ENCODE measurements around the gene BUB3.

The BUB3 gene

DNA sequence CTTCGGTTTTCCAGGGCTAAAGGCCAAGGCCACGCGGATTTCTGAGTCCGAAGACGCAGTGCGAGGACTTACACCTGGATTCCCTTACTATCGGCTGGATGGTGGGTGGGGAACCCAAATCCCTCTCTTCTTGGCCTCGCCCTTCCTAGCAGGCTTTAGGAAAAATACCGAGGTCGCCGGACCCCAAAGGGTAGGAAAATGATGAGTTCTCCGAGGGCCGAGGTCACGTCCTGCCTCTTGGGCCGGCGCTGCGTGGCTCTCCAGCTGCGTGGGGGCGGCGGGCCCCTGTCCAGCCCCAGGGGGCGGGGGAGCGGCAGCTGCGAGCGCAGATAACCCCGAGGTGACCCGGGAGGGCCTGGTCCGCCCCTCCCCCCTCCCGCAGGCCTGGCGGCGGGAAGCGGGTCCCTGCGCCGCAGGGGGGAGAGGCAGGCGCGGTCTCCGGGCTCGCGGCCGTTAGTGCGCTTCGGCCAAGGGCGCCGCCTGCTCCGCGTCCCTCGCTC is 19.2 kb upstream of the BUB3 start:
- H3F3A ChIP-seq (ENCODE audit: low read depth), result no peaks in the 10 kb centered on the region
- H3K4me2 ChIP-seq (ENCODE audit: low read depth, low read length, poor library complexity, severe bottlenecking), result no peak overlapping the region
- H4K20me1 ChIP-seq (ENCODE audit: insufficient read depth, low read length, poor library complexity, severe bottlenecking), result no peaks in the 10 kb centered on the region
- no peaks in the 10 kb centered on the region for H3K9me3 ChIP-seq (ENCODE audit: insufficient read depth, low read depth, low read length)
- H3K9ac ChIP-seq (ENCODE audit: low read depth, low read length, poor library complexity, severe bottlenecking), result no peak overlapping the region
- H3K9me2 ChIP-seq (replicated peaks; ENCODE audit: low read depth, low read length), result no peaks in the 10 kb centered on the region
- peaks cover 7% of the 10 kb centered on the region for H3K4me1 ChIP-seq (ENCODE audit: insufficient read depth, low read length, poor library complexity, severe bottlenecking)
- no peaks in the 10 kb centered on the region for H3K27me3 ChIP-seq (ENCODE audit: insufficient read depth, low read length, poor library complexity, severe bottlenecking)
- no peak for TF ChIP-seq CTCF (conservative IDR thresholded peaks at IDR 0.05; ENCODE audit: low read length)
- TF ChIP-seq EZH2phosphoT487 (IDR thresholded peaks at IDR 0.05; ENCODE audit: borderline replicate concordance), result no peak
- no peaks in the 10 kb centered on the region for H3K36me3 ChIP-seq (ENCODE audit: insufficient read depth, low read length)
- no peak overlapping the region for H2AFZ ChIP-seq (ENCODE audit: low read length)
- no peaks in the 10 kb centered on the region for H3K79me2 ChIP-seq (ENCODE audit: insufficient read depth, low read length)
- no peak overlapping the region for H3K4me3 ChIP-seq (ENCODE audit: low read length, poor library complexity, severe bottlenecking)

DNA sequence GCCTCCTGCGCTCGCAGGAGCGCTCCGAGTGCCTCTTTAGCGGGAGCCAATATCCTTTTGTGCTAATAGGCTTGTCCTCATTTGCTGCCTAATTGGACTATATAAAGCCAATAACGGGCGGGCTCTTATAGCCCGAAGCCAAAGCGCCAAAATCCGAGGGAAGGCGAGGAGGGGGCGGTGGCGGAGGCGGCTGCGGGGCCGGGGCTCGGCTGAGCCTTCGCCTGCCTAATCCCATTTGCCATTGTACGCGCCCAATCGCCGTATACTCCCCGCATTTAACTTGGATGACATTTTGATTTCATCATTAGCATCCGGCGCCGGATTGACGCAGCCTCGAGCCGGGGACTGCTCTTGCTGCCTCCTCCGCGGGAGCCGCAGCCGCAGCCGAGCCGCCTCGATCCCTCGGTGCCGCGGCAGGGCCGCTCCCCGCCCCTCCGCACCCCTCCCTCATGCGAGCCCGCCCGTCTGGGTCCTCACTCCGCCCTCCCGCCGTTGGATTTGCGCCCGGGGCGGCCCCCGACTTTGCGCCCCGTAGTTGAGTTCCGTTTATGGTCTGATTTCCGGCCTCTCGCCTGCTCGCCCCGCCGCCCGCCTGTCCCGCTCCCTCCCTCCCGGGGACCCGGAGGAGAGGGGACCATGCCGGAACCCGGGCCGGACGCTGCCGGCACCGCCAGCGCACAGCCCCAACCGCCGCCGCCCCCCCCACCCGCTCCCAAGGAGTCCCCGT is 18.6 kb upstream of the BUB3 start, which contains the start of gene HMX3:
Gene HMX3 (plus strand): TSS at position 556 of the 727 bp plus-strand sequence. CDS start 81 bp downstream, at position 637.
- Histone ChIP-seq H3K9ac (ENCODE audit: low read depth, low read length, poor library complexity, severe bottlenecking) (no peak within 1 kb of the TSS), H3K9me3 (ENCODE audit: insufficient read depth, low read depth, low read length) (no peaks in the 10 kb centered on the region), H3K79me2 (ENCODE audit: insufficient read depth, low read length) (no peaks in the 10 kb centered on the region), H3K4me1 (ENCODE audit: insufficient read depth, low read length, poor library complexity, severe bottlenecking) (peaks cover 7% of the 10 kb centered on the region), H4K20me1 (ENCODE audit: insufficient read depth, low read length, poor library complexity, severe bottlenecking) (no peaks in the 10 kb centered on the region), H3K27me3 (ENCODE audit: insufficient read depth, low read length, poor library complexity, severe bottlenecking) (no peaks in the 10 kb centered on the region), H3K36me3 (ENCODE audit: insufficient read depth, low read length) (no peaks in the 10 kb centered on the region), H2AFZ (ENCODE audit: low read length) (no peak within 1 kb of the TSS), H3K4me2 (ENCODE audit: low read depth, low read length, poor library complexity, severe bottlenecking) (no peak within 1 kb of the TSS), H3F3A (ENCODE audit: low read depth) (no peaks in the 10 kb centered on the region), H3K4me3 (ENCODE audit: low read length, poor library complexity, severe bottlenecking) (no peak within 1 kb of the TSS), H3K9me2 (replicated peaks; ENCODE audit: low read depth, low read length) (no peaks in the 10 kb centered on the region)
- TF ChIP-seq EZH2phosphoT487 (IDR thresholded peaks at IDR 0.05; ENCODE audit: borderline replicate concordance), result no peak
- TF ChIP-seq CTCF (conservative IDR thresholded peaks at IDR 0.05; ENCODE audit: low read length), result no peak

GRCh38 chr10:123136221-123136805 is 17.9 kb upstream of the BUB3 start:
- Histone ChIP-seq H3F3A (ENCODE audit: low read depth) (no peaks in the 10 kb centered on the region), H3K4me1 (ENCODE audit: insufficient read depth, low read length, poor library complexity, severe bottlenecking) (peaks cover 7% of the 10 kb centered on the region), H3K79me2 (ENCODE audit: insufficient read depth, low read length) (no peaks in the 10 kb centered on the region), H3K36me3 (ENCODE audit: insufficient read depth, low read length) (no peaks in the 10 kb centered on the region), H3K9me2 (replicated peaks; ENCODE audit: low read depth, low read length) (no peaks in the 10 kb centered on the region), H4K20me1 (ENCODE audit: insufficient read depth, low read length, poor library complexity, severe bottlenecking) (no peaks in the 10 kb centered on the region), H3K4me3 (ENCODE audit: low read length, poor library complexity, severe bottlenecking) (no peak overlapping the region), H3K4me2 (ENCODE audit: low read depth, low read length, poor library complexity, severe bottlenecking) (no peak overlapping the region), H3K9ac (ENCODE audit: low read depth, low read length, poor library complexity, severe bottlenecking) (no peak overlapping the region), H3K27me3 (ENCODE audit: insufficient read depth, low read length, poor library complexity, severe bottlenecking) (no peaks in the 10 kb centered on the region), H3K9me3 (ENCODE audit: insufficient read depth, low read depth, low read length) (no peaks in the 10 kb centered on the region), H2AFZ (ENCODE audit: low read length) (no peak overlapping the region)
- TF ChIP-seq EZH2phosphoT487 (IDR thresholded peaks at IDR 0.05; ENCODE audit: borderline replicate concordance) (no peak), CTCF (conservative IDR thresholded peaks at IDR 0.05; ENCODE audit: low read length) (no peak)
